ENCODE measurements around the gene BLOC1S6.

- TF ChIP-seq CTCF (IDR thresholded peaks at IDR 0.05; ENCODE audit: insufficient read depth, low read length) (no peak), REST (IDR thresholded peaks at IDR 0.05; ENCODE audit: insufficient replicate concordance, low read depth) (no peak), POLR2AphosphoS5 (IDR thresholded peaks at IDR 0.05; ENCODE audit: low read depth) (no peak), GABPA (IDR thresholded peaks at IDR 0.05; ENCODE audit: low read depth) (no peak), SPI1 (IDR thresholded peaks at IDR 0.05; ENCODE audit: borderline replicate concordance, low read depth) (no peak)
Observed at GRCh38 chr15:45657764-45658545, 70.8 kb downstream of the BLOC1S6 start.

Measured in HL-60 (cell line).